HG03039 (cell line): ENCODE measurements around the gene ST7L.

ENCODE experiments used
- ATAC-seq: cut with Tn5 transposase; IDR thresholded peaks from one replicate; pipeline ENCODE4 v1.9.1; 2021; ENCODE audit warnings: mild to moderate bottlenecking, moderate library complexity; ENCODE audit not compliant: unreplicated experiment

The ST7L gene

DNA sequence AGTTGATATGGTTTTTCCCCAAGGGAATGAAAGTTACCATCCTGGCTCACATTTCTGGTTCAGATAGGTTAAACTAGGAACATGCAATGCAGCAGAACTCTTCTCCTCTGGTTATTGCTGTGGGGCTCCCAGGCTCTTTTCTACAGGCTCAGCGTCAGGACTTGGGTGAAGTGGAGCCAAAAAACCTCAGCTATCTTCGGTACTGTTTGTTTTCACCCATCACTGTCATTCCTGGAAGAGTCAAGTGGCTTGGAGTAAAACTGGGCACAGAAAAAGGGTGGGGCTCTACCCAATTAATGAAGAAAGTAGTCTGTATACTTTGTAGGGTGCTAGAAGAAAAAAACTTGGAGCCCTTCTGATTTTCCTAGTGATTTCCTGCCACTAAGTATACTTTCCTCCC lies 100.8 kb downstream of the ST7L start:
- no peak for ATAC-seq

DNA sequence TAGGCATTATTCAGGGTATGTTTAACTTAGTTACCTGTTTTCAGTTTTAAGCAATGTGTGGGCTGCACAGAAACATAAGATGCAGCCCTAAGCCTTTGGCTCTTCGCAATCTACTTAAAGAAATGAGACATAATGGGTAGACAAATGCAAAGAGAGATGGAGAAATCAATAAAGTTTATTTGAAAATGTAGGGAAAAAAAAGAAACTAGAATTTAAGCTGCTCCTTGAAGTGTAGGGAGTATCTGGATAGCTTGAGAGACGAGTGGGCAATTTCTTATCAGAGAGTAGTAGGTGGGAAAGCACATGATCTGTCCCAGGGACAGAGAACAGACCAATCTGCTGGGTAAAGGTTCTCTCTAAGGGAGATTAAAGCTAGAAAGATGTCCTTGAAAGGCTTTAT lies 101.3 kb downstream of the ST7L start:
- no peak for ATAC-seq

DNA sequence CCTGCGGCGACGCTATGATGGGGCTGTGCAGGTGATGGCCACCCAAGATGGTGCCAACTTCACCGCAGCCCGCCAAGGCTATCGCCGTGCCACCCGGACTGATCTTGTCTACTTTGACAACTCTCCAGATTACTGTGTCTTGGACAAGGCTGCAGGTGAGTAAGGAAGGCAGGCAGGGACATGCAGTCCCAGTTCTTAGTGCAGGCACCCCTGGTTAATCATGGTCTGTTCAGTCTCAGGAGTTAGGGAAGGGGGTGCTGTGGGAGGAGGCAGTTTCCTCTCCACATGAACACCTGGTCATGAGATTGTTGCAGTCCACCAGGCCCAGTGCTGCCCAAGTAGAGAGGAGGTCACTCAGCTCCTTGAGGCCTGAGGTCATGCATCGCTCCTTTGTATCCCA lies 101.7 kb downstream of the ST7L start:
- no peak for ATAC-seq

DNA sequence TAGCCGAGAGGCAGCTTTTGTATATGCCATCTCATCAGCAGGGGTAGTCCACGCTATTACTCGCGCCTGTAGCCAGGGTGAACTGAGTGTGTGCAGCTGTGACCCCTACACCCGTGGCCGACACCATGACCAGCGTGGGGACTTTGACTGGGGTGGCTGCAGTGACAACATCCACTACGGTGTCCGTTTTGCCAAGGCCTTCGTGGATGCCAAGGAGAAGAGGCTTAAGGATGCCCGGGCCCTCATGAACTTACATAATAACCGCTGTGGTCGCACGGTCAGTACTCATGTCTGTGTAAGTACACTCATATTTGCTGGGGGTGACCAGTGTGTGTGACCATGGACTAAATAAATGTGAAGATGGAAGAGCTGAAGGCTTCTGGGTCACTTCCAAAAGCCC lies 102.8 kb downstream of the ST7L start:
- no peak for ATAC-seq

DNA sequence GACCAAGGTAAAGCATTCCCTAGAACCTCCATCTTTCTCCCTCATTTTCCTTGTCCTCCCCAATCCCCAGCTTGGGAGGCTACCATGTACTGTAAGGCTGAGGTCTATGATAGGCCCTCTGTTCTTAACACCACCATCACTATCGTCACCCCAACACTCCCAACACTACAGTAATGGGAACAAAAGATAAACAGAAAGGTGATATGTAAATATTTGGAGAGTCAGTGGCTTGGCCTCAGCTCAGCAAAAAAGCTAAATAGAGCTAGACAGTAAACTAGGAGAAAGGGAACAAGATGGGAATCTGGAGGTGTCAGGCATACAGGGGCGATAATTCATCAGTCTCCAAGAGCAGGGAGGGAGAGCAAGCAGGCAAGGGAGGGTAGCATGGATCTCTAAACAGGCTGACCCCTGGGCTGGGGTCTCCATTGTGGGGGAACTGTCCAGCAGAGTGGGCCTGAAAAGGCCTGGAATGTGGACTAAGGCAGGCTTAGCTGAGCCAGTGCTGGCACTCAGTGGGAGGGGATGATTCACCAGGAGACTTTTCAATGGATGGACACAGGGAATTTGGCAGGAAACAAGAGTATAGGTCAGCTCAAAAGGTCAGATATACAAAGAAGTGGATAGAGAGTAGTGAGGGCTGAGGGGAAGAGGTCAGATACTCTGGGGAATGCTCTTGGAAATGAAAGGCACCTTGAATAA lies 103.5 kb downstream of the ST7L start:
- no peak for ATAC-seq

DNA sequence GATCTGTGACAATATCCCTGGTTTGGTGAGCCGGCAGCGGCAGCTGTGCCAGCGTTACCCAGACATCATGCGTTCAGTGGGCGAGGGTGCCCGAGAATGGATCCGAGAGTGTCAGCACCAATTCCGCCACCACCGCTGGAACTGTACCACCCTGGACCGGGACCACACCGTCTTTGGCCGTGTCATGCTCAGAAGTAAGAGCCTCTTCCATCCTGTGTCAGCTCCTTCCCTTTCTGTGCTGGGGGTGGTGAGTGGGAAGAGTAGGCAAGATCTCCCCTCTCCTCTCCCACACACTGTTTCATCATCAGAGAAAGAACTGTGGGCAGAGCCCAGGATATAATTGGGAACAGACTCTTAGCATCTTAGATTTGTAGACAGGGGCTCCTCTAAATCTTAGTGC lies 104.0 kb downstream of the ST7L start:
- no peak for ATAC-seq

DNA sequence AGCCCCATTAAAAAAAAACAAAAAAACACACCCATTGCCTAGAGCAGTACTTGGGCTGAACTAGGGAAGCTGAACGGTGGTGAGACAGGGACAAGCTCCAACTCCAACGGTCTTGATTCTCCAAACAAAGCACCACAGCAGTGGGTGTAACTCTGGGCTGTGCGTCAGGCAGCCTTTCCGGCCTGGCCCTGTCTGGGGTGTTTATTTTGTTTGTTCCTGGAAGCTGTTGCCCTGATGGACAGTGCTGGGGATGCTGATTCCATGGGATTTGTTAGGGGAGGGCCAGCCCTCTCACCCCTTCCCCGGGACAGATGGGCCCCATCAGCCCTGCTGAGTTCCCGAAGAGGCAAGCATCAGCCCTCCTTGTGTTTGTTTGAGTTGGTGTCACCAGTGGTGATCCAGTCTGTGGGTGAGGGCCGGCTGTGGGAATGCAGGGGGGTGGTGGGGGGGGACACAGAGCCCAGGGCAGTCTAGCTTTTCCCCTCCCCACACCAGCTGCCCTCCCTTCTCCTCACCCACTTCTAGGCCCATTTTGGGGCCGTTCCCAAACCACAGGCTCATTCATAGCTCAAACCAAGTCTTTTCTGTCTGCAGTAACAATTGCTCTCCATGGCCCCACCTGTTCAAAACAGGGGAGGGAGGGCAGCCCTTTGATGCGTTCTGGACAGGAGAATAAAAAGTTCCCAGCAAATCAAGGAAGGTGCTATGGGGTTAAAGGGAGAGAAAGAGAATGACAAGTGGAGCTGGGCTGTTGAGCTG lies 105.7 kb downstream of the ST7L start:
- no peak for ATAC-seq

DNA sequence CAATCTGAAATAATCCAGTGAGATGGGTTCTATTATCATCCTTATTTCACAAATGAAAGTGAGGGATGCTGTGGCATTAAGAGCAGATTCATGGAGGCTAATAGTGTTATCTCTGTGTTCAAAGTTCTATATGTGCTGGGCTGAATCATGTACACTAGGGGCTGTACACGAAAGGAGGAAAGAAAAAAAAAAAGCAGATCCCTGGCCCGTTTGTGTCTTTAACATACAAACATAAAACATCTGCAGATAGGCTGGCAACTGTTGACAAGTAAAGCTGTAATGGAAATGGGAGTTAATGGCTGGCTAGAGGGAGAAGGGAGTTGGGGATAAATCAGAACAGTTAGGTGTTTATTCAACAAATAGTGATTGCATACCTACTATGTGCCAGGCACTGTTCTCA lies 107.0 kb downstream of the ST7L start:
- no peak for ATAC-seq

DNA sequence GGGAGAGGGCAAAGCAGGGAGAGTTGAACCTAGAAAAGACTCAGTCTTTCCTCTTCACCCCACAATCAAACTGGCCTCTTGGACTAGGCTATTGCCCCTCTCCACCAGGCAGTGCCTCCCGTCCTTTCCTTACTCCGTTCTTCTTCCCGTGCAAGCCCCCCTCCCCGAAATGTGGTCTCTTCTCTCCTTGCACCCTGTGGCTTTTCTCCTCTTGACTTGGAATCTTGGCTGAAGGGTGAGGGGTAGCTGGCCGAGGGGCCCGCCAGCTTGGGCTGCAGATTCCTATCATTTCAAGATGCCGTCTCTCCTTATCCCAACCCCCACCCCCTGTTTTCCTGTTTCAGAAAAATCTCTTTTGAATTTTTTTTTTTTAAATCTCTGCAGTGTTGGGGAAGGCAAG lies 108.6 kb downstream of the ST7L start:
- ATAC-seq: no peak

DNA sequence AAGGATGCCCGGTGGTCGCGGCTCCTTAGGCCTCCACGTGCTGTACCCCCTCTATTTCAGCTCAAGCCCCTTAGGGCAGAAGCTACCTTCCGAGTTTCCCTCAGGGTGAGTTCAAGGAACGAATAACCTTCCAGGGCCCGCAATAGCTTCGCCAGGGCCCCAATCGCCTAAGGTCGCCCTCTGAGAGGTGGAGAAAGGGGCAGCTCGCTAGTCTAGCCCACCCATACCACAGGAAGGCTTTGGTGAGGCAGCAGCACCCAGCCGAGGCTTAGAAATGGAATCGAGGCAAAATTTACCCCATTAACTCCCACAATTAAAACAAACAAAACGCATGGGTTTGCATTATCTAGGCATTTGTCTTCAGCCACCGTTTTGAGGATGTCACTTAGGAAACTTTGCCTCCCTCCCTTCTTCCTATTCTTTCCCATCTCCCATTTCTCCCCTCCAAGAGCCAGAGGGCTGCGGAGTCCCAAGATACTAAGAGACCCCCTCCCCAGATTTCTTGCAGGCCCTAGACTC lies 109.2 kb downstream of the ST7L start:
- ATAC-seq: no peak

DNA sequence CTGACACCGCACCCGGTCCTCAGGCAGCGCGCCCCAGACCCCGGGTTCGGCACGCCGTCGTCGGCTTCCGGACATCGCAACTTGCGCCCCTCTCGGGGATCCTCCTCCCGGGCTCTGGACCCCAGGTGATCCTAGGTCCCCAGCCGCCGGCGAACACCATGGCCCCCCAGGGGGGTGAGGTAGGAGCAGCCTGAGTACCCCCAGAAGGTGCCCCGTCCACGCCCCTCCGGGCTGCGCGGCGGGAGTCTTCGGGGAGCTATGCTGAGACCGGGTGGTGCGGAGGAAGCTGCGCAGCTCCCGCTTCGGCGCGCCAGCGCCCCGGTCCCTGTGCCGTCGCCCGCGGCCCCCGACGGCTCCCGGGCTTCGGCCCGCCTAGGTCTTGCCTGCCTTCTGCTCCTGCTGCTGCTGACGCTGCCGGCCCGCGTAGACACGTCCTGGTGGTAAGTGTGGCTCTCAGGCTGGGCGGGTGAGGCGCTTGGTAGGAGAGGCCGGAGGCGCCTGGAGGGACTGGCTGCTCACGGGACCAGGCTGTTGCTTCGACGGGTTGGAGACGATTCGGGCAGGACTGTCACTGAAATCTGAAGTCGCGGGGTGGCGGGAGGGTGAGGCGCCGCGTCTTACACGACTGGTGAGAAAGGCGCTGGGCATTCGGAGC lies 109.8 kb downstream of the ST7L start:
- ATAC-seq: no peak

DNA sequence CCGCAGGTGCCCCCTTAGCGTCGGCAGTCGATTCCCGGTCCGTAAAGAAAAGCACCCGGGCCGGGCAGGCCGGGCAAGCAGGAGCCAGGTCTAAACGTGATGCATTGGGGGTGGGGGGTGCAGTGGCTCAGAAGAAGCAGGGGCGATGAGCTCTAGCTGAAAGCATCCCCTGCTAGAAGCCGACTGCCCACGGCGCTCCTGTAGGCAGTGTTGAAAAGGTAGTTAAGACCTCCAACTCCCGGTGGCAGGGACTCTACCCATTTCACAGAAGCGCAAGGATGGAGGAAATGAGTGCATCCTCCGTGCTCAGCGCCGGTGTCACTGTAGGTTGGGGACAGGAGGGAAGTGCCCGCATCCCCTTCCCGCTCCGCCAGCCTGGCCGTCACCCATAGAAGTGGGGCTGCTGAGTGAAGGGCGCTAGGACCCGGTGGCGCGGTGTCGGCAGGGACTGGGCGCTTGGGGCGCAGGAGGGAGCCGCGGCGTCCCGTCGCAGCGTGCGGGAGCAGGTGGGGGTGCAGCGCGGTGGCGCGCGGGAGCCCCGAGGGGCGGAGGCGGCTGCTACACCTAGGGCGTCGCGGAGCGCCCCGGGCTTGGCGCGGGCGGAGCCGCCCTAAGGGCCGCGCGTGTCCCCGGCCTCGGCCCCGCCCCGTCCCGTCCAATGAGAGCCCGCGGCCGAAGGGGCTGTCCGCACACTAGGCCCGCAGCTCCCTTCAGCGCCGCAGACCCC lies 110.5 kb downstream of the ST7L start, which contains the start of gene WNT2B:
Gene WNT2B, plus strand, starts transcription at position 688 of the 727 bp plus-strand sequence. CDS start 298 bp downstream, outside the sequence.
- ATAC-seq: no peak

DNA sequence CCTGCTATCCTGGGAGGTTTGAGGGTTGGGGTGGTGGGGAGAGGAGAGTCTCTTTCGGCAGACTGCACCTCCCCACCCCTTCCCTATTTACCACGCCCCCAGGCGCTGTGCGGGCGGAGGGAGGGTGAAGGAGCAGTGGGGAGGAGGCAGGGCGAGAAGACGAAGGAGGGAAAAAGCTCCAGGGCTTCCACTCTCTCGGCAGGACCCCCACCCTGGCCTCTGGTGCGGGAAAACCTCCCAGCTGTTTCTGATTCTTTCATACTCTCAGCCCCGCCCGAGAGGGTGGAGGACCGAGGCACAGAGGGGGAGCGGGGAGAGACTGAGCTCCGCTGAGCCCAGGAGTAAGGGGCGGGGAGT lies 111.0 kb downstream of the ST7L start:
- no peak for ATAC-seq

DNA sequence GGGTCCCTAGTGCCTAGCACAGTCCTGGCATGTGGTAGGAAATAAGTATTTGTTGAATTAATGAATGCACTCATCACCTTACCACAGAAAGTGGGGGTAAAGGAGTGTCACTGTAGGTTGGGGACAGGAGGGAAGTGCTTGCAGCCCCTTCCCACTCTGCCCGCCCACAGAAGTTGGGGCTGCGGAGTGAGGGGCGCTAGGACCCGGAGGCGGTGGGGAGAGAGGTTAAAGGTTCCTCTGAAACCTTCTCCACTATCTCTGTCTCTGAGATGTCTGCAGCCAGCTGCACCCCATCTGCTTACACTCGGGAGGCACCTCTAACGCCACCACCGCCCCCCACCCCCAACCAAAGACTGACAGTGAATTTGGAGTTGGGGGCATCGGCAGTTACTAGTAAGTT lies 111.6 kb downstream of the ST7L start:
- no peak for ATAC-seq

DNA sequence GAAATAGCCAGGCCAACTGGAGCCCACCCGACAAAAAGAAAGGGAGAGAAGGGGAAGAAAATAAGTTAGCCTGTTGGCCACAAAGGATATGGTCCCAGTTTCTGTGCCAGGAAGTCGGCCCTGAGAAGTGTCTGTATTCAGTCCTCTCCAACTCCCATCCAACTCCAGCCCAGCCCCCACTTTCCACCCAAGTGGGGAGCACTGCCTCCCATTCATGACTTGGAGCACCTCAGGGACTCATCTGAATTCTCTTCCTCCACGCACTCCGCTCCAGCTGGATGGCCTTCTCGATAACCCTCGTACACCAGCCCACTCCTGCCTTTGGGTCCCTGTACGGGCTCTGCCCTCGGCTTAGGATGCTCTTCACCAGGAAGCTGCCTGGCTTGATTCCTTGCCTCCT lies 112.2 kb downstream of the ST7L start:
- no peak for ATAC-seq

DNA sequence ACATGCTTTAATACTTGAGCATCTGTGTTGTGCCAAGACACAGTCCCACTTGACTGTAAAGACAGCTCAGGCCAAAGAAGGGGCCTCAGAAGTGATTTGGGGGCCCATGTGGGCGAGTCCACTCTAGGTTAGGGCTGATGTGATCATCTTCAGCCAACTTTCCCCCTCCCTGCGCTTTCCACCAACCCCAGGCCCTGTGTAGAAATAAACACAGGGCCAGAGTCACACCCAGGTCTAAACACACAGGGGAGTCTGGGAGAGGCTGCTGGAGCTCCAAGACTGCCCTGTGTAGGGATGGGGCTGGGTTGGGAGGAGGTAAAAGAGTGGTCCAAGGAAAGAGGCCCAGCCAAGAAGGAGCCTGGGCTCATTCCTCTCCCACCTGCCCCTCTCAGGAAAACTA lies 112.6 kb downstream of the ST7L start:
- ATAC-seq: no peak

DNA sequence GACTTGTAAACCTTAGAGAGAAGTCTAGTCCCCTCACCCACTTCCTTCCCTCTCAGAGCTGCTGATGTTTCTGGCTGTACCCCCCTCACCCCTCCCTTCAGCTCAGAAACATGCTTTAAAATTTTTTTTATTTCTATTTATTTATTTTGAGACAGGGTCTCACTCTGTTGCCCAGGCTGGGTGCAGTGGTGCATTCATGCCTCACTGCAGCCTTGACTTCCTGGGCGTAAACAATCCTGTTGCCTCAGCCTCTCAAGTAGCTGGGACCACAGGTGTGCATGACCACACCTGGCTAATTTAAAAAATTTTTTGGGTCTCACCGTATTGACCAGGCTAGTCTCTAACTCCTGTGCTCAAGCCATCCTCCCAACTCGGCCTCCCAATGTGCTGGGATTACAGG lies 113.1 kb downstream of the ST7L start:
- no peak for ATAC-seq

DNA sequence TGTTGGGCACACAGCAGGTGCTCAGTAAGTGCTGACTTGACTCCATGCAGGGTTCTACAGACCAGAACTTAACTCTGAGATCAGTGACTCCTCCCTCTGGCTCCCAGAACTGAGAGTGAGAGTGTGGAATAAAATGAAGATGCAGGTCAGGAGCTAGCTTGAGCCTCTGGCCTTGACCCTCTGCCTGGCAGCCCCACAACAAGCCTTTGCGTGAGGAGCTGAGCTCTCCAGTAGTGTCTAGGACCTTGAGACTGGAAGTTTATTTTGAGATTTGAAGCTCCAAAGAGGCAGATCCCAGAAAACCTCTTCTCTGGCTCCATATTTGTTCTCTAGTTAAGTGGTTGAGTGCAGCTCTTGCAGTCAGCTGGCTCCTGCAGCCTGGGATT lies 113.5 kb downstream of the ST7L start:
- ATAC-seq: no peak

DNA sequence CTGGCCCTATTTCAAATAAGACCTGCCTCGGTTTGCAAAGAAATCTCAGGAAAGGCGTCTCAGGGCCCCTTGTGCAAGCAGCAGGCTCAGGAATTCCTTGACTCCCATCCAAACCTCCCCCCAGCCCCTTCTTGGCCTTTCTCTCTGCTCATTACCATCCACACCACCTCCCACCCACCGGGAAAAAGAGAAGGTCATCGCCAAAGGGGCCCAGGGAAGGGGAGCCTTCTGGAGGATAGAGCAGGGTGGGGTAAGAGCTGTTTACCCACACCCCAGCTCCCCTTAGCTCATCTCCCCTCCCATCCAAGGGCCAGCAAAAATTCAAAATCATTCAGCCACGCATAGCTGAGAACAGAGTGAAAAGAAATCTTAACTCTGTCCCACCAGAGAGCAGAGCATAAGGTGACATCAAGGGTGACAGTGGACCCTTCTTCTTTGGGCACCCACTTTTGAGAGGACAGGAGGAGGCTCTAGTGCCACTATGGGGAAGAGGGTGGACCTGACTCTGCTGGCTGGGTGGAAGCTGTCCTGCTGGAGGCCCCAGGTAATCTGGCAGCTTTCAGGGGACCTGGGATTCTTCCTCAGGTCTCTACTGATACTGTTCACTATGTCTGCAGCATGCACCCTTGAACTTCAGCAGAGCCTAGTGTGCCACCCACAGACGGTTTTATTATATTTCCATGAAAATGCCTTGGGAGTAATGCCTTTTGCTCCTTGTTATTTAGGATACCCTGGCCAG lies 114.1 kb downstream of the ST7L start:
- no peak for ATAC-seq

DNA sequence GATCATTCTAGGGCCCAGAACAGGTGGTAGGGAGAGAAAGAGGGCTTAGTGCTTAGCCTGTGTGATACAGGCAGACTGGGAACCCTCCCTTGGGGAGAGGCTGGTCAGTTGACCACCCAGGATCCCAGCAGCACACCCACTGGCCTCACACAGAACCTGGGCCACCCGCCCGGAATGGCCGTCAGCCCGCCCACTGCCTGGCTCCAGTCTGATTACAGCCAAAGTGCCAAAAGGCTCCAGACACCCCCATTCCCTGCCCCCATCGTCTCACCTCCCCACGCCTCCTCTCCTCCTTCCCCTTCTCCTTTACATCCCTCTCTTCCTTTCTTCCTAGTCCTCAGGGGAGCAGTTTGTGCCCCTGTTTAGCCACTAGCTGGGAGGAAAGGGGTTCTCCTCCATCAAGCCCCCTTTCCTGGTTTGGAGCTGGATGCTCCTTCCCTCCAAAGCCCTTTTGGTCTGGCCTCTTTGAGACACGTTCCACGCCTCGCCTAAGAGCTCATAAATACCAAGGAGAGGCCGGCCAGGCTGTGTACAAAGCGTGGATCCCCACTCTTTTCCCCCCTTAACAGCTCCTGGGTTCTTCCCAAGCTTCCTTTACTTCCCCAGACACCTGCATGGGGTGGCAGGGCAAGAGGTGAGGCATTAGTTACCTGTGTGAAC lies 114.8 kb downstream of the ST7L start:
- ATAC-seq: no peak
